ENCODE results near the gene CHD2.
"Not testable (repeated sequence)": the region's sequence is repeated elsewhere in the genome, so short reads cannot be mapped to it uniquely, and the experiment has no call there.

CHD2 gene

GRCh38 chr15:92906563-92907081 lies 6.5 kb downstream of the CHD2 start:
- no peak for DNase-seq

GRCh38 chr15:92907229-92907628 lies 7.1 kb downstream of the CHD2 start:
- DNase-seq, result no peak

GRCh38 chr15:92907896-92908712 lies 8.0 kb downstream of the CHD2 start:
- DNase-seq, result peak in 1 of 2 experiments; percentile 37

- DNase-seq, result no peak
These were observed 8.6 kb downstream of the CHD2 start for GRCh38 chr15:92908713-92909057.

- DNase-seq, result no peak
These were observed 9.1 kb downstream of the CHD2 start for GRCh38 chr15:92909136-92909781.

- DNase-seq, result no peak
These were observed 10.3 kb downstream of the CHD2 start for GRCh38 chr15:92910451-92910850.

GRCh38 chr15:92914103-92914499 lies 14.0 kb downstream of the CHD2 start:
- no peak for DNase-seq

- DNase-seq, result no peak
These were observed 14.7 kb downstream of the CHD2 start for GRCh38 chr15:92914768-92915221.

- DNase-seq, result no peak
These were observed 15.8 kb downstream of the CHD2 start for GRCh38 chr15:92915766-92916435.

- peak; percentile 88 to 95 for DNase-seq
These were observed 17.7 kb downstream of the CHD2 start for GRCh38 chr15:92917598-92918407.

- not testable (repeated sequence) for DNase-seq
These were observed 18.8 kb downstream of the CHD2 start for GRCh38 chr15:92918881-92919280.

- DNase-seq, result no peak
These were observed 20.6 kb downstream of the CHD2 start for GRCh38 chr15:92920595-92921161.

- DNase-seq, result no peak
These were observed 21.3 kb downstream of the CHD2 start for GRCh38 chr15:92921215-92922131.

- DNase-seq, result no peak
These were observed 22.4 kb downstream of the CHD2 start for GRCh38 chr15:92922418-92923002.

GRCh38 chr15:92924216-92924615 lies 24.1 kb downstream of the CHD2 start:
- no peak for DNase-seq

- DNase-seq, result no peak
These were observed 25.3 kb downstream of the CHD2 start for GRCh38 chr15:92925454-92925853.

- no peak for DNase-seq
These were observed 28.2 kb downstream of the CHD2 start for GRCh38 chr15:92928225-92928750.

GRCh38 chr15:92929002-92929401 lies 28.9 kb downstream of the CHD2 start:
- DNase-seq, result no peak

GRCh38 chr15:92930054-92930621 lies 30.0 kb downstream of the CHD2 start:
- DNase-seq, result no peak

GRCh38 chr15:92930776-92931175 lies 30.7 kb downstream of the CHD2 start:
- peak in 1 of 2 experiments; percentile 5 for DNase-seq
